ENCODE measurements around the gene HIF3A. TPM values are rescaled to one million over a fixed set of nuclear protein-coding genes. Genes with fewer than 3 reads are reported as not detected.

The HIF3A gene
- total and polyA plus RNA-seq, 2 of the 4 experiments (the other 2 are of a cell fraction), result 0.02 TPM; not detected in 1

DNA sequence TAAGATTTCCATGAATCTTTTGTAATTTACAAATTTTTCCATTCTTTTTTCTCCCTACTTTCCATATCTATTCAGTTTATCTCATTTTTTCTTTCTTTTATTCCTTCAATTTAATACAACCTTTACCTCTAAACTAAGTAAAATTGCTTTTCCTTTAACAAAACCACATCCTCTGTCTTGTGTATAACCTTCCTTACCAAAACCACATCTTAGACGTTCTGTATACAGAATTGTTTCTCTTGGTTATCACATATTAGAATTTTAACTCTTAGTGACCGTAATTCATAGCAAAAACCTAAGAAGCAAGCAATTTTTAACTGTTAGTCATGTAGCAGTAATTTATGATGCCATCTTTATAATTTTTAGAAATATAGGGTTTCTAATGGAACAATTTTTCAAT, 65.1 kb downstream of the HIF3A start:
- Histone ChIP-seq H4K8ac (ENCODE audit: low read depth in 2 of 2, low read length in 2 of 2) (no peak overlapping the region), H4K5ac (ENCODE audit: low read depth, low read length) (no peak overlapping the region), H3K4me2 (ENCODE audit: low read depth, low read length) (no peak overlapping the region), H3K4me3 (ENCODE audit: insufficient read depth, low read depth, low read length) (no peak overlapping the region), H3K27ac (ENCODE audit: insufficient read depth, low read length) (no peak overlapping the region), H2AFZ (replicated peaks; ENCODE audit: low read length, poor library complexity) (no peak overlapping the region), H4K91ac (ENCODE audit: insufficient read depth, low read depth, low read length) (no peak overlapping the region), H3K27me3 (ENCODE audit: control insufficient read depth, insufficient read depth, low read length) (no peaks in the 10 kb centered on the region), H3K9ac (ENCODE audit: low read depth, low read length) (no peak overlapping the region), H2AK9ac (replicated peaks; ENCODE audit: low read depth, low read length, poor library complexity) (no peak overlapping the region), H3K23ac (ENCODE audit: low read depth, low read length) (no peak overlapping the region), H3K36me3 (ENCODE audit: control insufficient read depth, insufficient read depth, low read length) (peaks cover 21% of the 10 kb centered on the region), H3K79me1 (ENCODE audit: low read depth in 1 of 2, low read length in 2 of 2) (peaks cover 13 to 62% of the 10 kb centered on the region in 2 experiments; a peak in 3 of 4 replicates), H4K20me1 (ENCODE audit: insufficient read depth, low read length) (peaks cover 6% of the 10 kb centered on the region; the same call in 1 of the 2 replicates), H3K4me1 (ENCODE audit: control insufficient read depth, insufficient read depth, low read length) (peaks cover 3% of the 10 kb centered on the region), H3K18ac (ENCODE audit: low read depth, low read length) (no peak overlapping the region), H2AK5ac (ENCODE audit: low read depth, low read length) (no peak overlapping the region), H3K9me1 (ENCODE audit: insufficient read depth, low read length) (peaks cover 5% of the 10 kb centered on the region; the same call in 1 of the 2 replicates), H2BK5ac (ENCODE audit: low read depth, low read length, poor library complexity, severe bottlenecking) (no peak overlapping the region), H2BK20ac (ENCODE audit: low read depth, low read length) (no peak overlapping the region), H2BK15ac (ENCODE audit: low read depth, low read length) (no peak overlapping the region), H3K9me3 (ENCODE audit: control insufficient read depth, insufficient read depth, low read length) (no peaks in the 10 kb centered on the region), H3K56ac (ENCODE audit: extremely low read depth, insufficient read depth, low read length) (no peak overlapping the region), H2BK120ac (ENCODE audit: low read depth, low read length) (no peak overlapping the region), H3K14ac (replicated peaks; ENCODE audit: low read depth, low read length) (no peak overlapping the region), H3K4ac (ENCODE audit: low read depth, low read length) (no peak overlapping the region)
- intact Hi-C loops (cut with micrococcal nuclease) (no loop called here), in situ Hi-C loops (cut with MboI; ENCODE audit: low sequenced_read_pairs) (no loop called here), dilution Hi-C loops (cut with HindIII; ENCODE audit: low sequenced_read_pairs, unreplicated experiment) (no loop called here)
- TF ChIP-seq MXI1 (IDR thresholded peaks at IDR 0.05; ENCODE audit: borderline replicate concordance, low read depth, low read length), result no peak
- DNase-seq (peak; percentile 38), ATAC-seq (ENCODE audit: low read depth) (no peak)
- ChIA-PET CTCF (no interaction called here), POLR2A (ENCODE audit: unreplicated experiment) (interaction anchor here (0.6 kb wide), 1 partner anchor 19 kb away, joined by 3 read pairs; no protein-coding TSS in a partner anchor)
- no CpG with 5 or more reads among the region's 2 CpGs for WGBS, 2 experiments (ENCODE audit: extremely low coverage in 2 of 2, insufficient read length in 1 of 2)
- BruUV-seq (replicated peaks), result no TSS peak
